NCI-H446 treated with DMSO at 0.1 percent for 48 hours (cell line): ENCODE measurements around the gene LGALS12.
A peak's percentile ranks its signal among the peaks of the same experiment; 100 is the strongest.
"Not testable (repeated sequence)": the region's sequence is repeated elsewhere in the genome, so short reads cannot be mapped to it uniquely, and the experiment has no call there.

Source experiments
- DNase-seq: peaks from one replicate; lab custom pipeline; 2025; lab: John Stamatoyannopoulos, UW

Gene LGALS12

GRCh38 chr11:63534076-63534475 is 28.2 kb downstream of the LGALS12 start:
- no peak for DNase-seq

DNA sequence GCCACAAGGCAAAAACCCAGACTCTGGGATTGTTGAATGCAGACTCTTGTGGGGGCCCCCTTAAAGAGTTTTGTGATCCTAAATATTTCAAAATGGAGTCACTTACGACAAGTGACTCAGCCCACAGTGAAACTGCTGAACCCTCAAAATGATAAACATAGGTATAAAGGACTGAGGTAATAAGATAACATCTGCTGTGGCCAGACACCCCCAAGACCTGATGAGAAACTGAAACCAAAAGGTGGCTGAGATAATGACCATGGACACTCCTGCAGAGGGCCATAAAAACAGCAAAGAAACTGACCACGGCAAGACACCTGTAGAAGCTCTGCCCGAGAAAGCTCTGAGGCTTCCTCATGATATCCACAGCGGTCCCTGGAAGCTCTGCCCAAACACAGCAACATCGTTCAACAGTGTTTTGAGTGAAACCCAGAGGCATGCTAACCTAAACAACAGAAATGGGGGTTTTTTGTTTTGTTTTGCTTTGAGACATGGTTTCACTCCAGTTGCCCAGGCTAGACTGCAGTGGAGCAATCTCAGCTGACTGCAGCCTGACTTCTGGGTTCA is 29.1 kb downstream of the LGALS12 start:
- DNase-seq, result no peak

DNA sequence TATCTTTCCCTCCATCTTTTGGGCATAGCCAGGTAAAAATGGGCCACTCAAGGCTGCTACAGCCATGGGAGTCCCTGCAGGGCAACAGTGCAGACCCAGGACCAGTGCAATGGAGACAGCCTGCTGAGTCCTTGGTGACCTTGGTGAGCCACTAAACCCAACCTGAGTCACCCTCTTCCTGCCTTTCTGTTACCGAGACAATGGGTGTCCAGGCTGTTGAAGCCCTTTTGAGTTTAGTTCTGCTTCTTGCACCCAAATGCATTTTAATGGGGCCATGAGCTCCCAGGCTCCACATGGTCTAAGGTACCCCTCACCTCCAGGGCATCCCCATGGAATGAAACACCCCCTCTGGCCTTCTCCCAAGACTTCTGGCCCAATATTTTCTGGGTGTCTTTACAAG is 29.9 kb downstream of the LGALS12 start:
- DNase-seq, result no peak

- no peak for DNase-seq
Measured at GRCh38 chr11:63536669-63537292, 30.9 kb downstream of the LGALS12 start, which contains the start of gene PLAAT4. PLAAT4 (plus strand) TSS chr11:63536808; CDS start chr11:63536869, 61 bp downstream.

DNA sequence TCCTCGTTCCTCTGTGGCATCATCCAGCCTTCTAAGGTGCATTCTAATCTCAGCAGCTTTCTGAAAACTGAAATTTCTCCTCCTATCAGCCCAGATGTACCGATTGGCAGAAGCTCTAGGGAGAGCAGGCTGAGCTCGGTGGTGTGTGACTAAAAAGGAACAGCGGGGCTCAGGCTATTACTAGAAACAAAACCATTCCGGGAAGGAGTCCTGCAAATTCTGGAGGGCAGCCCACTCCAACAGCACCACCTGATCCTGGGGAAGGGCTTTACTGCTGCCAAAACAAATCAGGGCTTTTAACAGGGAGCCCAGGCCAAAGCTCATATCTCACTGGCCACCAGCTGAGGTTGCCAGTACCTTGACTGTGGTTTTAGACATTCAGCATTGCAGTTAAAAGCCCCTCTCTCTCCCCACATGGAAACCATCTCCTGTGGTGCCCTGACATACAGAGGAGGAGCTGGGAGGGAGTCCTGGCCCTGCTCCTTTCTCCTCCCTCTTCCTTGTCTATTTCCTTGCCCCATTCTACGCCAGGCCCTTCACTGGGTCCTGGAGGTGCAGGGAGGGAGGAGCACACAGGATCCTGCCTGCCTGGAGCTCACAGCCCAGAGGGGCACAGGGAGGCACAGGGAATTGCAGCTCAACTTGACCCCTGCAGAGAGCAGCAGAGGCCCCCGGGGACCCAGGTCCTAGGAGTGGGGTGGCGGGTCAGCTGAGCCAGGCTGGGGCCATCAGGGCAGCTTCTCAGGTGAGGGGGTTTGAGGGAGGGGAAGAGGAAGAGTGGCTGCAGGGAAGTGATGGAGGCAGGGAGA is 31.6 kb downstream of the LGALS12 start:
- DNase-seq, result peak; percentile 77

- not testable (repeated sequence) for DNase-seq
Measured at GRCh38 chr11:63542506-63542905, 36.6 kb downstream of the LGALS12 start.

DNA sequence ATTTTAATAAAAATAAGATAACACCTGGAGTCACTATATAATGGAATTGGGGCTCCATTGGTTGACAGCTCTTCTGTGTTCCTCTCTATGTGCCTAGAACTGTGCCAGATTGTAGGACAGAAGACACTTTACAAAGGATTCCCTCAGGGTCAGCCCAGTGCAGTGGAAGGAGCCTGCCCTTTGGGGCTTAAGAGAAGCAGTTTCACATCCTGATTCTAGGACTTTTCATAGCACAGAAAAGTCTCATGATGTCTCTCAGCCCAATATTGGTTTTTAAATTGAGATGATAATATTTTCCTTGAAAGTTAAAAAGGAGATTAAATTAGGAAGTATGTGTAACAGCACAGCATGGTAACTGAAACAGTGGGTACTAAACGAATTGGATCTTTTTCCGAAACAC is 37.8 kb downstream of the LGALS12 start:
- no peak for DNase-seq

- no peak for DNase-seq
Measured at GRCh38 chr11:63547061-63547460, 41.2 kb downstream of the LGALS12 start.

DNA sequence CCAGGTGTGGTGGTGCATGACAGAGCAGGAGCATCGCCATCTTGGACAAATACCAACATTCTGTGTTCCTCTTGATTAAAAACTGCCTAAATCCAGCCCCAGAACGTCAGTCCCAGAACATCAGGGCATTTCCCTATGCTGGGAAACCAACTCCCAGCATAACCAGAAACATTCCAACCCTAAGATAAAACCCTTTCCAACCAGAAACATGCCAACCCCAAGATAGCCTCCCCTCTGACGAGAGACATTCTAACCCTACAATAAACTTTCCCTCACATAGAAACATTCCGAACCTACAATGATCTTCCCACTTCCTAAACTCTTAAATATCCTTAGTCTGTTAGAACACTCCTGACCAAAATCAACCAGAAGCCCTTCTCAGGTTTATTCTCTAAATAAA is 42.3 kb downstream of the LGALS12 start:
- no peak for DNase-seq

DNA sequence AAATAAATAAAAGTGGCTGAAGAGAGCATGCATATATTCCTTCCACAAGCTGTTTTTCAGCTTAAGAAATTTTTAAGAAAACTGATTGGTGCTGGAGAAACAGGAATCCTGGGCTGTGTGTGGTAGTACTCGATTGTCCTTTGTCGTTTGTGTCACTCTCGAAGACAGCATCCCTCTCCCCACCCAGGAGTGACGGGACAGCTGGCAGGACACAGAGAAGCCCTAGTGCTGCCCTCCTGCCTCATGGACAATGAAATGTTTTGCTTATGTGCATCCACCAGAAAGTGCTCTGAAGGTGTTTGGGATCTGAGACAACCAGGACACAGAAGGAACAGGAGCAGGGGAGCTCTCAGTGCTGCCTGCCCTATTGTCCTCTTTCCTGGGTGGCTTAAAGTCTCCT is 43.5 kb downstream of the LGALS12 start:
- DNase-seq, result no peak

- DNase-seq, result not testable (repeated sequence)
Measured at GRCh38 chr11:63550156-63550700, 44.3 kb downstream of the LGALS12 start.

GRCh38 chr11:63551091-63551888 is 45.4 kb downstream of the LGALS12 start:
- DNase-seq, result no peak

- DNase-seq, result no peak
Measured at GRCh38 chr11:63551889-63552266, 46.0 kb downstream of the LGALS12 start.

DNA sequence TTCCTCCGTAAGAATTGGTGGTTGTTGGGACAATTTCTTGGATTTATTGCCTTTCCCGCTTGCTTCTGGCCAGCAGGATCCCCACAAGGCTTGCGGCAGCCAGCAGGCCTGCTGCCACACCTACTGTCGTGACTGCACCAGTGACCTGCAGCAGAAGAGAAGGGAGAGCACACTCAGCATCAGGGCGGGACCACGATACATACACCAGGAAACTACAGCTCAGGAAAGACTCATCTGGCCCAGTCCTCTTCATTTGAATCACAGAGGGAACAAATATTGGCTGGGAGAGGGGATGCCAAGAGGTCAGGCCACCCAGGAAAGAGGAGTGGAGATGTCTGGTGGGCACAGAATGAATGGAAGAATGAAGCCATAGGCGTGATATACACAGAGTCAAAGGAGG is 47.0 kb downstream of the LGALS12 start:
- DNase-seq, result no peak

- DNase-seq, result no peak
Measured at GRCh38 chr11:63553759-63554158, 47.9 kb downstream of the LGALS12 start.

GRCh38 chr11:63554877-63555223 is 49.0 kb downstream of the LGALS12 start:
- DNase-seq, result no peak

DNA sequence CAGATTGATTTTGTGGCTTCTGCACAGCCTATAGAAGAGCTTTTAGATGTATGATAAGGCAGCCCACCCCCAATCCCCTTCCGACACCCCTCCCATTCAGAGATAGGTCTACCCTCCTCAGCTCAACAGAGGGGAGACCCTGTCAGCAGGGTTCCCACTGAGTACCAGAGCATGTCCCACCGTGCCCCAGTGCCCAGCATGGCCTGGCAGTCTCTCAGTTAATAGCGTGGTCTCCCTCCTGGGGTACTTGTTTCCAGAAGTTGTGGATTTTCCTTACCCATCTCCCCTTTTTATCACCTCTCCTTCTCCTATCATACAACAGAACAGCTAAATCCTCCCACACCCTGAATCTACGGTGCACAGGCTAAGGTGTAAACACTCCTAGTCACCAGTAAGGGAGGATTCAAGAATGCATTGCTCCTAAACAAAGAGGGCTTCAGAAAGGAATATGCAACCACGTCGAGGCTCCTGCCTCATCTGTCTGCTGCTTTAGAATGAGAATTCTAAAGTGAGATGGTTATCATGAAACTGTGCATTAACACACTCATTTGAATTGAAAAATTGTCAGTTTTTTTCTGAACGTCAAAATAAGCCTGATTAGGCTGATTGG is 50.6 kb downstream of the LGALS12 start:
- DNase-seq, result no peak

DNA sequence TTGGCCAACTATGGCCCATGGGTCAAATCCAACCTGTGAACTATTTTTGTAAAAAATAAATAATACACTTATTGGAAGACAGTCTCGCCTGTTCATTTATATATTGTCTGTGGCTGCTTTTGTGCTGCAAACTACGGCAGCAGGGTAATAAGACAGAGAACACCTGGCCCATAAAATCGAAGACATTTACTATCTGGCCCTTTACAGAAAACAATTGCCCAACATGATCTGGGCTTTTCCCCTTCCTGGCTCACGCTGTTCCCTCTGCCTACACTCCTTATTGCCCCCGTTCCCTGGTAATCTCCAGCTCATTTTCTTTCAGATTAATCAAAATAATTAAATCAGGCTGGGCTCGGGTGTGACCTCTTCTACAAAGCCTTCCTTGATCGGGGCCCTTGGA is 51.7 kb downstream of the LGALS12 start:
- DNase-seq, result no peak

GRCh38 chr11:63558459-63559157 is 52.7 kb downstream of the LGALS12 start:
- no peak for DNase-seq

DNA sequence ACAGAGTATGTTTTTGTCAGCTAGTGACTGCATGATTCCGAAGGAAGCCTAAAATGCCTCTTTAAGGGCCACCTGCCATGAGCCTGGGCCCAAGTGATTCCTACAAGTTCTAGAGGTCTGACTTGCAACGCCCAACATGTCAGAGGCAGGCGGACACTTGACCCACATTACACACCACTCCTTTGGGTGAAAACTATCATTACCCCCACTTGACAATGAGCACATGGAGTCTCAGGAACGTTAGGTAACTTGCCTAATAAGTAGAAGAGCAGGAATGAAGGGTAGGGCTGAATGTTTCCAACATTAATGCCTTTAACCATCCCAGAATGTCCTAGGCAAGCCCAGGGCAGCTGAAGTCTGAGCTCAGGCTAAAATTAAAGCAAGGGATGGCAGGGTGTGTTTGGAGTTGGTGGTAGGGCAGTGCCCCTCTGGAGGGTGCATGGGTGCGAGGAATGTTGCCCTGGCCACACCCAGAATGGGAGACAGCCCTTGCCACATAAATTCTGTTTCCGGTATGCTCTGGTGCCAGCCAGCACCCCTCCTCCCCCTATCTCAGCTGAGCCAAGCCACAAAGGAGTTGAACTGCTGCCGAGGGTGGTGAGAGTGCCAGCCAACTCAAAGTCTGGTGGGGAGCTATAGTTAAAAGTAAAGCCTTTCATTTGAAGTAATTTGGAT is 54.8 kb downstream of the LGALS12 start:
- no peak for DNase-seq
